ENCODE results near the gene MYO15B. TPM values are rescaled to one million over a fixed set of nuclear protein-coding genes. Genes with fewer than 3 reads are reported as not detected.

The MYO15B gene
- total and polyA plus RNA-seq, 4 donors = 84.5 to 197 (median 167) TPM

DNA sequence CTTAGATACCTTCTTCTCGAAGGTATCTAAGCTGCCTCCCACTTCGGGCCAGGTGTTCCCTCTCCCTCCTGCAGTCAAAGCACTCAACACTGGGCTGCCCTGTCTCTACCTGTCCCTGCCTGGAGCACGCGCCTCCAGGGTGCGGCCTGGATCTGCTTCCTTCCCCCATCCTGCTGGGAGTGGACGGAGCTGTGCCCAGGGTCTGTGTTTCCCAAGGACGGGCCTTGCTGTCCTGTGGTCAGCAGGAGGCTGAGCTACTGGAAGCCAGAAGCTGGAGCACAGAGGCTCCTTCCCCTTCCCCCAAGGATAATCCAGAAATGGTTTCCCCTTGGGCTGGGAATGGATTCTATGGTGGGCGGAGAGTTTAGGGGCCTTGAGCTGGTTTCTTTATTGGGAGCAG lies 45.4 kb upstream of the MYO15B start:
- no peak overlapping the region for H3K9ac ChIP-seq (ENCODE audit: insufficient read depth in 1 of 2, low read length in 2 of 2)
- no peak overlapping the region for H3K4me3 ChIP-seq
- TF ChIP-seq, protein P1, sequence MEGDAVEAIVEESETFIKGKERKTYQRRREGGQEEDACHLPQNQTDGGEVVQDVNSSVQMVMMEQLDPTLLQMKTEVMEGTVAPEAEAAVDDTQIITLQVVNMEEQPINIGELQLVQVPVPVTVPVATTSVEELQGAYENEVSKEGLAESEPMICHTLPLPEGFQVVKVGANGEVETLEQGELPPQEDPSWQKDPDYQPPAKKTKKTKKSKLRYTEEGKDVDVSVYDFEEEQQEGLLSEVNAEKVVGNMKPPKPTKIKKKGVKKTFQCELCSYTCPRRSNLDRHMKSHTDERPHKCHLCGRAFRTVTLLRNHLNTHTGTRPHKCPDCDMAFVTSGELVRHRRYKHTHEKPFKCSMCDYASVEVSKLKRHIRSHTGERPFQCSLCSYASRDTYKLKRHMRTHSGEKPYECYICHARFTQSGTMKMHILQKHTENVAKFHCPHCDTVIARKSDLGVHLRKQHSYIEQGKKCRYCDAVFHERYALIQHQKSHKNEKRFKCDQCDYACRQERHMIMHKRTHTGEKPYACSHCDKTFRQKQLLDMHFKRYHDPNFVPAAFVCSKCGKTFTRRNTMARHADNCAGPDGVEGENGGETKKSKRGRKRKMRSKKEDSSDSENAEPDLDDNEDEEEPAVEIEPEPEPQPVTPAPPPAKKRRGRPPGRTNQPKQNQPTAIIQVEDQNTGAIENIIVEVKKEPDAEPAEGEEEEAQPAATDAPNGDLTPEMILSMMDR (IDR thresholded peaks at IDR 0.05; ENCODE audit: control extremely low read depth, extremely low read depth) = no peak
- peaks cover 0 to 2% (median 0%) of the 10 kb centered on the region in 4 donors for H3K9me3 ChIP-seq (ENCODE audit: control insufficient read depth in 4 of 4, insufficient read depth in 3 of 4, low read length in 3 of 4)
- H3K27ac ChIP-seq (ENCODE audit: low read depth in 1 of 2, low read length in 1 of 2) = no peak overlapping the region
- H3K27me3 ChIP-seq (ENCODE audit: control insufficient read depth in 3 of 3, insufficient read depth in 3 of 3, low read length in 2 of 3) = no peaks in the 10 kb centered on the region
- H3K4me1 ChIP-seq (ENCODE audit: control insufficient read depth in 5 of 5, insufficient read depth in 5 of 5, low read length in 5 of 5) = no peaks in the 10 kb centered on the region
- no peaks in the 10 kb centered on the region for H3K36me3 ChIP-seq (ENCODE audit: control insufficient read depth in 4 of 4, insufficient read depth in 4 of 4, low read length in 4 of 4)
- no peak for ATAC-seq (ENCODE audit: insufficient read depth, low FRiP score)
- DNase-seq = no peak
- 83 to 85% methylated on average over 8 of the region's 8 CpGs for WGBS, 2 donors

DNA sequence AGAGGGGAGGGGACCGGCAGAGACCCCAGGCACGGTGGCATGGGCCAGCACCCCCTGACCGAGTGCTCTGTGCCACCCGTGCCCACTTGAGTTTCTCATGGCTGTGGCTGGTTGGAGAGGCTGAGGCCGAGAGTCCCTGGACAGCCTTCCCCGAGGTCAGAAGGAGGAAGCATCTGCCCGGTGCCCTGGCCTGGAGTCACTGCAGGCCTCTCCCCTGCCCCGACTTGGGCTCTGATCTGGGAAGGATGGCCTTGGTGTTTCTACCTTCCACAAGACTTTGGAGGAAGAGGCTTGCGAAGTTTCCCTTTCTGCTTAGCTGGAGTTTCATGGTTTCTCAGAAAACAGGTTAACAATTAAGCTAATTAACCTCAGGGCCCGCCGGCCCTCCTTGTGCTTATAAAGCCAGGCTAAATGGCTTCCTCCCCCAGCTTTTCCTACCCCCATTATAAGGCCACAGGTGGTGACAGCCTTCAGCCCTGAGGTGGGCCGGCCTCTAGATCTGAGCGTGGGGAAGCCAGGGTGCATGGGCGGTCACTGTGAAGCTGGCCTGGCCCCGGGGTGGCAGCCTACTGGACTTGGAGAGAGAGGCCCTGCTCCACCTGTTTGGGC lies 44.8 kb upstream of the MYO15B start:
- no peak overlapping the region for H3K4me3 ChIP-seq
- no peak overlapping the region for H3K27ac ChIP-seq (ENCODE audit: low read depth in 1 of 2, low read length in 1 of 2)
- 79 to 87% methylated on average over 15 of the region's 15 CpGs for WGBS, 2 donors
- TF ChIP-seq, protein P1 (IDR thresholded peaks at IDR 0.05; ENCODE audit: control extremely low read depth, extremely low read depth) = no peak
- DNase-seq = no peak
- H3K4me1 ChIP-seq (ENCODE audit: control insufficient read depth in 5 of 5, insufficient read depth in 5 of 5, low read length in 5 of 5) = no peaks in the 10 kb centered on the region
- H3K9ac ChIP-seq (ENCODE audit: insufficient read depth in 1 of 2, low read length in 2 of 2) = no peak overlapping the region
- no peaks in the 10 kb centered on the region for H3K27me3 ChIP-seq (ENCODE audit: control insufficient read depth in 3 of 3, insufficient read depth in 3 of 3, low read length in 2 of 3)
- no peaks in the 10 kb centered on the region for H3K36me3 ChIP-seq (ENCODE audit: control insufficient read depth in 4 of 4, insufficient read depth in 4 of 4, low read length in 4 of 4)
- H3K9me3 ChIP-seq (ENCODE audit: control insufficient read depth in 4 of 4, insufficient read depth in 3 of 4, low read length in 3 of 4) = peaks cover 0 to 2% (median 0%) of the 10 kb centered on the region in 4 donors
- ATAC-seq (ENCODE audit: insufficient read depth, low FRiP score) = no peak

DNA sequence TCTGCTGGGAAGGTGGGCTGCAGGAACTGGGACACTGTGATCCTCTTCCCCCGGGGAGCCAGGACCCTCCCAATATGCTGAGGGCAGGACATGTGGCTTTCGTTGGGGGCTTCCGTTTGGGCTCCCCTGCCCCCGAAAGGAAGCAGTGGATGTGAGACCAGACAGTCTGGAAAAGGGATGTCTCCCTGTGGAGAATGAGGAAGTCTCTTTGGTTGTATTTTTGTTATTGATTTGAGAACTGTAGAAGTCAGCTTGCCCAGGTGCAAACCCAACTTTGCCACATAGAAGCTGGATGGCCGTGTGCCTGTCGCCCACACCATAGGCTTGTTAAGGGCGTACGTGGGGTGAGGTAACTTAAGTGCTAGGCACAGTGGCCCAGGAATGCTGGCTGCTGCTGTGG lies 43.4 kb upstream of the MYO15B start:
- WGBS, 2 donors = 75 to 79% methylated on average over 8 of the region's 8 CpGs
- DNase-seq (no peak), ATAC-seq (ENCODE audit: insufficient read depth, low FRiP score) (no peak)
- H3K4me1 ChIP-seq (ENCODE audit: control insufficient read depth in 5 of 5, insufficient read depth in 5 of 5, low read length in 5 of 5) = peaks cover 0 to 5% (median 2%) of the 10 kb centered on the region in 5 donors
- no peak overlapping the region for H3K9ac ChIP-seq (ENCODE audit: insufficient read depth in 1 of 2, low read length in 2 of 2)
- no peak overlapping the region for H3K4me3 ChIP-seq
- no peaks in the 10 kb centered on the region for H3K36me3 ChIP-seq (ENCODE audit: control insufficient read depth in 4 of 4, insufficient read depth in 4 of 4, low read length in 4 of 4)
- peaks cover 0 to 2% (median 0%) of the 10 kb centered on the region in 4 donors for H3K9me3 ChIP-seq (ENCODE audit: control insufficient read depth in 4 of 4, insufficient read depth in 3 of 4, low read length in 3 of 4)
- no peaks in the 10 kb centered on the region for H3K27me3 ChIP-seq (ENCODE audit: control insufficient read depth in 3 of 3, insufficient read depth in 3 of 3, low read length in 2 of 3)
- no peak overlapping the region for H3K27ac ChIP-seq (ENCODE audit: low read depth in 1 of 2, low read length in 1 of 2)
- TF ChIP-seq, protein P1 (IDR thresholded peaks at IDR 0.05; ENCODE audit: control extremely low read depth, extremely low read depth) = no peak

DNA sequence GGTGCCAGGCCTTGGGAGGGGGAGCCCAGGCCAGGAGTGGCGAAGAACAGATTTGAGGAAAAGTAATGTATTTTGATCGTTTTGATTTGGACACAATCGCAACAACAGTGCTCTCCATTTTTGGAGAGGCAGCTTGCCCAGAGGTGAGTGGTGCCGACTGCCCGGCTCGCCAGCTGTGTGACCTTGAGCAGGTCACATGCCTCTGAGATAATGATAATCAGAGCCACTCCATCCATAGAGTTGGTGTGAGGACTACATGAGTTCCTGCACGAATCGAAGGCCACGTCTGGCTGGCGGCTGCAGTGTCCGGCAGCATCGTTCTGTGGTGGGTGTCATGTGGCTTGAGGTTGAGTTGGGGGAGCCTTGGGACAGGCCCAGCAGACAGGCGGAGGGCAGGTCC lies 41.4 kb upstream of the MYO15B start:
- H3K4me1 ChIP-seq (ENCODE audit: control insufficient read depth in 5 of 5, insufficient read depth in 5 of 5, low read length in 5 of 5) = peaks cover 0 to 5% (median 2%) of the 10 kb centered on the region in 5 donors
- H3K4me3 ChIP-seq = no peak overlapping the region
- H3K36me3 ChIP-seq (ENCODE audit: control insufficient read depth in 4 of 4, insufficient read depth in 4 of 4, low read length in 4 of 4) = no peaks in the 10 kb centered on the region
- no peaks in the 10 kb centered on the region for H3K27me3 ChIP-seq (ENCODE audit: control insufficient read depth in 3 of 3, insufficient read depth in 3 of 3, low read length in 2 of 3)
- peaks cover 0 to 2% (median 0%) of the 10 kb centered on the region in 4 donors for H3K9me3 ChIP-seq (ENCODE audit: control insufficient read depth in 4 of 4, insufficient read depth in 3 of 4, low read length in 3 of 4)
- H3K9ac ChIP-seq (ENCODE audit: insufficient read depth in 1 of 2, low read length in 2 of 2) = no peak overlapping the region
- no peak overlapping the region for H3K27ac ChIP-seq (ENCODE audit: low read depth in 1 of 2, low read length in 1 of 2)
- ATAC-seq (ENCODE audit: insufficient read depth, low FRiP score) (no peak), DNase-seq (no peak)
- TF ChIP-seq, protein P1 (IDR thresholded peaks at IDR 0.05; ENCODE audit: control extremely low read depth, extremely low read depth) = no peak
- WGBS, 2 donors = 95 to 96% methylated on average over 13 of the region's 13 CpGs

Data from lung (tissue), 12 donors.